ENCODE results near the gene ANKS4B.

DNA sequence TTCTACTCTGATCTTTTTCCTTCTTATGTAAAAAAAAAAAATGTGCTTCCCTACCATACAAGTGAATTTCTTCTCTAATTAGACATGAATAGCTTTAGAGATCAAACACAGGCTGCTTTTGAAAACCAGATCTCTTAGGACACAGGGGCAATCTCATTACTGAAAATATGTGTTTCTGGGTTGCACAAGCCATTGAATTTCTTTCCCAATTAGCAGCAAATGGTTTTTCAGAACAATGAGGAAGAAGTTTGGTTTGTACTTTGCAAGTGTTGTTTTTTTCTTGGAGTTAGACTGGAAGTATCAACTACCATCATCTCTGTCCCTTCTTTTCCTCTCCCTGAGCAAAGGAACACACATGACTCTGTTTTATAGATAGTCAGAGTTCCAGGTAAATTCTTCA is 5.6 kb upstream of the ANKS4B start:
- TF ChIP-seq RAD21 (IDR thresholded peaks at IDR 0.05): no peak
- TF ChIP-seq, protein P1, sequence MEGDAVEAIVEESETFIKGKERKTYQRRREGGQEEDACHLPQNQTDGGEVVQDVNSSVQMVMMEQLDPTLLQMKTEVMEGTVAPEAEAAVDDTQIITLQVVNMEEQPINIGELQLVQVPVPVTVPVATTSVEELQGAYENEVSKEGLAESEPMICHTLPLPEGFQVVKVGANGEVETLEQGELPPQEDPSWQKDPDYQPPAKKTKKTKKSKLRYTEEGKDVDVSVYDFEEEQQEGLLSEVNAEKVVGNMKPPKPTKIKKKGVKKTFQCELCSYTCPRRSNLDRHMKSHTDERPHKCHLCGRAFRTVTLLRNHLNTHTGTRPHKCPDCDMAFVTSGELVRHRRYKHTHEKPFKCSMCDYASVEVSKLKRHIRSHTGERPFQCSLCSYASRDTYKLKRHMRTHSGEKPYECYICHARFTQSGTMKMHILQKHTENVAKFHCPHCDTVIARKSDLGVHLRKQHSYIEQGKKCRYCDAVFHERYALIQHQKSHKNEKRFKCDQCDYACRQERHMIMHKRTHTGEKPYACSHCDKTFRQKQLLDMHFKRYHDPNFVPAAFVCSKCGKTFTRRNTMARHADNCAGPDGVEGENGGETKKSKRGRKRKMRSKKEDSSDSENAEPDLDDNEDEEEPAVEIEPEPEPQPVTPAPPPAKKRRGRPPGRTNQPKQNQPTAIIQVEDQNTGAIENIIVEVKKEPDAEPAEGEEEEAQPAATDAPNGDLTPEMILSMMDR (IDR thresholded peaks at IDR 0.05; ENCODE audit: low read depth, low read length, missing input control): no peak
- no peak for TF ChIP-seq GABPA (IDR thresholded peaks at IDR 0.05 in 1 of 2, conservative IDR thresholded peaks at IDR 0.05 in 1 of 2)
- TF ChIP-seq, protein P2, sequence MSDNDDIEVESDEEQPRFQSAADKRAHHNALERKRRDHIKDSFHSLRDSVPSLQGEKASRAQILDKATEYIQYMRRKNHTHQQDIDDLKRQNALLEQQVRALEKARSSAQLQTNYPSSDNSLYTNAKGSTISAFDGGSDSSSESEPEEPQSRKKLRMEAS (IDR thresholded peaks at IDR 0.05): no peak
- TF ChIP-seq, protein P3, sequence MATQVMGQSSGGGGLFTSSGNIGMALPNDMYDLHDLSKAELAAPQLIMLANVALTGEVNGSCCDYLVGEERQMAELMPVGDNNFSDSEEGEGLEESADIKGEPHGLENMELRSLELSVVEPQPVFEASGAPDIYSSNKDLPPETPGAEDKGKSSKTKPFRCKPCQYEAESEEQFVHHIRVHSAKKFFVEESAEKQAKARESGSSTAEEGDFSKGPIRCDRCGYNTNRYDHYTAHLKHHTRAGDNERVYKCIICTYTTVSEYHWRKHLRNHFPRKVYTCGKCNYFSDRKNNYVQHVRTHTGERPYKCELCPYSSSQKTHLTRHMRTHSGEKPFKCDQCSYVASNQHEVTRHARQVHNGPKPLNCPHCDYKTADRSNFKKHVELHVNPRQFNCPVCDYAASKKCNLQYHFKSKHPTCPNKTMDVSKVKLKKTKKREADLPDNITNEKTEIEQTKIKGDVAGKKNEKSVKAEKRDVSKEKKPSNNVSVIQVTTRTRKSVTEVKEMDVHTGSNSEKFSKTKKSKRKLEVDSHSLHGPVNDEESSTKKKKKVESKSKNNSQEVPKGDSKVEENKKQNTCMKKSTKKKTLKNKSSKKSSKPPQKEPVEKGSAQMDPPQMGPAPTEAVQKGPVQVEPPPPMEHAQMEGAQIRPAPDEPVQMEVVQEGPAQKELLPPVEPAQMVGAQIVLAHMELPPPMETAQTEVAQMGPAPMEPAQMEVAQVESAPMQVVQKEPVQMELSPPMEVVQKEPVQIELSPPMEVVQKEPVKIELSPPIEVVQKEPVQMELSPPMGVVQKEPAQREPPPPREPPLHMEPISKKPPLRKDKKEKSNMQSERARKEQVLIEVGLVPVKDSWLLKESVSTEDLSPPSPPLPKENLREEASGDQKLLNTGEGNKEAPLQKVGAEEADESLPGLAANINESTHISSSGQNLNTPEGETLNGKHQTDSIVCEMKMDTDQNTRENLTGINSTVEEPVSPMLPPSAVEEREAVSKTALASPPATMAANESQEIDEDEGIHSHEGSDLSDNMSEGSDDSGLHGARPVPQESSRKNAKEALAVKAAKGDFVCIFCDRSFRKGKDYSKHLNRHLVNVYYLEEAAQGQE (IDR thresholded peaks at IDR 0.05): no peak
- no peak for TF ChIP-seq JUND (IDR thresholded peaks at IDR 0.05)
- TF ChIP-seq EGR1 (IDR thresholded peaks at IDR 0.05; ENCODE audit: low read depth in 2 of 2): no peak
- TF ChIP-seq TAF1 (conservative IDR thresholded peaks at IDR 0.05): no peak
